ENCODE measurements around the gene BLTP3A. TPM values are rescaled to one million over a fixed set of nuclear protein-coding genes. Genes with fewer than 3 reads are reported as not detected.
A peak's percentile ranks its signal among the peaks of the same experiment; 100 is the strongest.

Gene BLTP3A
- total and polyA plus RNA-seq, 2 of the 13 experiments (the other 11 are each of a cell fraction or from before 2014, with no cell fraction given): 22.1 to 24.0 TPM

- TF ChIP-seq HMGXB4 (CRISPR knock-in tag; IDR thresholded peaks at IDR 0.05; ENCODE audit: borderline replicate concordance in 1 of 2, low read depth in 1 of 2): peak in 1 of 2 experiments; percentile 14
- TF ChIP-seq KDM2A (CRISPR knock-in tag; IDR thresholded peaks at IDR 0.05; ENCODE audit: borderline replicate concordance, low read depth): no peak
- TF ChIP-seq ATF3 (CRISPR knock-in tag; IDR thresholded peaks at IDR 0.05): peak; percentile 18; the same call in 1 of the 2 replicates
- TF ChIP-seq MTF2 (CRISPR knock-in tag; IDR thresholded peaks at IDR 0.05; ENCODE audit: borderline replicate concordance): no peak
- peak; percentile 86; the same call in 1 of the 2 replicates for TF ChIP-seq UBTF (CRISPR knock-in tag; IDR thresholded peaks at IDR 0.05)
- TF ChIP-seq SMYD3 (CRISPR knock-in tag; IDR thresholded peaks at IDR 0.05): peak; percentile 45; the same call in 1 of the 2 replicates
- peak; percentile 87; the same call in 1 of the 2 replicates for TF ChIP-seq THAP8 (CRISPR knock-in tag; IDR thresholded peaks at IDR 0.05; ENCODE audit: borderline replicate concordance)
- TF ChIP-seq SIX1 (CRISPR knock-in tag; IDR thresholded peaks at IDR 0.05; ENCODE audit: borderline replicate concordance): no peak
- no peak for TF ChIP-seq GTF3A (CRISPR knock-in tag; conservative IDR thresholded peaks at IDR 0.05)
- peak; percentile 35; the same call in 1 of the 2 replicates for TF ChIP-seq ZFP90 (CRISPR knock-in tag; IDR thresholded peaks at IDR 0.05; ENCODE audit: borderline replicate concordance)
- peak; percentile 1; the same call in 1 of the 2 replicates for TF ChIP-seq ZNF224 (CRISPR knock-in tag; IDR thresholded peaks at IDR 0.05)
- peak; percentile 97 for TF ChIP-seq RBFOX2 (IDR thresholded peaks at IDR 0.05; ENCODE audit: low read depth, low read length)
- TF ChIP-seq ZBTB39 (CRISPR knock-in tag; IDR thresholded peaks at IDR 0.05): 0 out of 2 replicates have a peak, but pooled peaks have one; percentile 59
- TF ChIP-seq HDAC1 (CRISPR knock-in tag; IDR thresholded peaks at IDR 0.05): peak; percentile 47; the same call in 1 of the 2 replicates
- no peak for TF ChIP-seq ZNF292 (CRISPR knock-in tag; IDR thresholded peaks at IDR 0.05; ENCODE audit: borderline replicate concordance, low read depth)
- no peak for TF ChIP-seq ZNF639 (CRISPR knock-in tag; conservative IDR thresholded peaks at IDR 0.05)
Observed at GRCh38 chr6:34791701-34792604, at the start of gene BLTP3A (continued).

Data from HepG2 (cell line).